HEK293 (cell line): ENCODE results near the gene C1orf167.

Experiments used
- CTCF ChIA-PET: fragments of 350-600 bp; formaldehyde crosslinking; extraction: SDS; loops from one replicate; lab custom pipeline; 2021; ENCODE audit warnings: antibody characterized with exemption; lab: Yijun Ruan, JAX
- POLR2A ChIA-PET: fragments of 300-600 bp; formaldehyde crosslinking; extraction: SDS; loops from one replicate; lab custom pipeline; 2020; ENCODE audit warnings: antibody characterized with exemption, inconsistent platforms; lab: Yijun Ruan, JAX
- H3K27ac ChIP-seq: fragments of 200-500 bp; sonication (Bioruptor generic); 2 replicates; pipeline ENCODE4 v1.5.1; 2014; ENCODE audit warnings: low read depth, low read length, control low read depth, inconsistent platforms; ENCODE audit errors: extremely low read depth
- H3K36me3 ChIP-seq, 2 experiments: fragments of 200-500 bp in 1 of 2; sonication (Bioruptor generic) in 1 of 2; 1 replicate in 1 of 2; 2 replicates in 1 of 2; pipeline ENCODE4 v1.5.1; 2014 to 2017; ENCODE audit warnings: inconsistent platforms in 2 of 2, low read length in 2 of 2; ENCODE audit not compliant: control insufficient read depth in 2 of 2, insufficient read depth in 1 of 2
- H3K4me1 ChIP-seq: fragments of 200-500 bp; sonication (Bioruptor generic); 2 replicates; pipeline ENCODE4 v1.5.1; 2014; ENCODE audit warnings: mild to moderate bottlenecking, low read length, inconsistent platforms; ENCODE audit not compliant: control insufficient read depth, insufficient read depth
- H3K4me3 ChIP-seq: 2 replicates; pipeline ENCODE4 v1.5.1; 2011; ENCODE audit warnings: low read depth, mild to moderate bottlenecking, control low read depth, low read length, moderate library complexity
- H3K9me3 ChIP-seq: fragments of 200-500 bp; sonication (Bioruptor generic); 2 replicates; pipeline ENCODE4 v1.5.1; 2014; ENCODE audit warnings: low read depth, low read length, inconsistent platforms; ENCODE audit not compliant: control insufficient read depth, insufficient read depth
- HIC1 ChIP-seq: fragments of 450-650 bp; formaldehyde crosslinking; IDR thresholded peaks from 2 replicates; pipeline ENCODE4 v1.5.1; 2016; ENCODE audit warnings: missing biosample characterization, missing genetic modification characterization
- RBAK ChIP-seq: fragments of 450-650 bp; formaldehyde crosslinking; IDR thresholded peaks from 2 replicates; pipeline ENCODE4 v1.5.1; 2016; ENCODE audit warnings: missing biosample characterization, missing genetic modification characterization
- REST ChIP-seq: fragments of 450-650 bp; formaldehyde crosslinking; IDR thresholded peaks from 2 replicates; pipeline ENCODE4 v1.5.1; 2016; ENCODE audit warnings: missing biosample characterization, missing genetic modification characterization
- ZFP69B ChIP-seq: fragments of 450-650 bp; formaldehyde crosslinking; IDR thresholded peaks from 2 replicates; pipeline ENCODE4 v1.5.1; 2016; ENCODE audit warnings: missing biosample characterization, missing genetic modification characterization
- ZNF302 ChIP-seq: fragments of 450-650 bp; formaldehyde crosslinking; IDR thresholded peaks from 2 replicates; pipeline ENCODE4 v1.5.1; 2016; ENCODE audit warnings: missing biosample characterization, missing genetic modification characterization, low read depth
- ZNF768 ChIP-seq: fragments of 450-650 bp; formaldehyde crosslinking; IDR thresholded peaks from 2 replicates; pipeline ENCODE4 v1.5.1; 2018; ENCODE audit warnings: missing biosample characterization, mild to moderate bottlenecking, missing genetic modification characterization
- TF ChIP-seq, protein P1 (sequence below): fragments of 450-650 bp; formaldehyde crosslinking; IDR thresholded peaks from 2 replicates; pipeline ENCODE4 v1.5.1; 2017; ENCODE audit warnings: missing biosample characterization, mild to moderate bottlenecking, missing genetic modification characterization, moderate library complexity

C1orf167 gene

DNA sequence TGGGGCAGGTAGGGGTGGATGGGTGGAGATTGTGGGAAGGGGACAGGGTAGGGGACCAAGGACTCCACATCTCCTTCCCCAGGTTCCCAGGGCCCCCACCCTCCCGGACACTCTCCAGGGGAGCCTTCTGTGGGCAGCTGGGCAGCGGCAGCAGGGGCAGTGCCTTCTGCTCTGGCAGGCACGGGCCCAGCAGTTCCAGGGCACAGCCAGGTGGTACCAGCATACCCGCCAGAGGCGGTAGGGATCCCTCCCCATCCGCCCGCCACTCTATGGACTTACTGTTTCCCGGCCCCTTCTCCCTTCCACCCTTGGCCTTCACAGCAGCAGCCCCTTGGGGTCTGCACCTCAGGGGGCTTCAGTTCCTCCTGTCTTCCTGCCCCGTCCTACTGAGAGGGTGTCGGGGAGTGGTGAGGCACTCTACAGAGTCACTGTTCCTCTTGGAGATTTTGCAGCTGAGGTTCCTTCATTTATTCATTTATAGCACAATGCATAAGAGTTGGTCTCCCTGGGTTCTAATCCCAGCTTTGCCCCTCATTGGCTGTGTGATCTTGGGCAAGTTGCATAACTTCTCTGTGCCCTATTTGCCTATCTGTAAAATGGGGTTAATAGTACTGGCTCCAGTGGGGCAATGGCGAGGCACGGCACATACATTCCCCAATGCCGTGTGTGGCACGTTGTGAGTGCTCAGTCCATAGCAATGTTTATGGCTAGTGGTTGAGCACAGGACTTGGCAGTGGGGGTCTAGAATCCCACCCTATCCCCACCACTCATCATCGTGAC is 17.0 kb downstream of the C1orf167 start:
- Histone ChIP-seq H3K27ac (no peak overlapping the region), H3K9me3 (no peaks in the 10 kb centered on the region), H3K4me1 (no peaks in the 10 kb centered on the region), H3K36me3 (no peaks in the 10 kb centered on the region), H3K4me3 (no peak overlapping the region)
- POLR2A ChIA-PET, result no interaction called here
- TF ChIP-seq ZNF768 (peak; percentile 75; the same call in 1 of the 2 replicates), ZFP69B (no peak)
- CTCF ChIA-PET, result no interaction called here

DNA sequence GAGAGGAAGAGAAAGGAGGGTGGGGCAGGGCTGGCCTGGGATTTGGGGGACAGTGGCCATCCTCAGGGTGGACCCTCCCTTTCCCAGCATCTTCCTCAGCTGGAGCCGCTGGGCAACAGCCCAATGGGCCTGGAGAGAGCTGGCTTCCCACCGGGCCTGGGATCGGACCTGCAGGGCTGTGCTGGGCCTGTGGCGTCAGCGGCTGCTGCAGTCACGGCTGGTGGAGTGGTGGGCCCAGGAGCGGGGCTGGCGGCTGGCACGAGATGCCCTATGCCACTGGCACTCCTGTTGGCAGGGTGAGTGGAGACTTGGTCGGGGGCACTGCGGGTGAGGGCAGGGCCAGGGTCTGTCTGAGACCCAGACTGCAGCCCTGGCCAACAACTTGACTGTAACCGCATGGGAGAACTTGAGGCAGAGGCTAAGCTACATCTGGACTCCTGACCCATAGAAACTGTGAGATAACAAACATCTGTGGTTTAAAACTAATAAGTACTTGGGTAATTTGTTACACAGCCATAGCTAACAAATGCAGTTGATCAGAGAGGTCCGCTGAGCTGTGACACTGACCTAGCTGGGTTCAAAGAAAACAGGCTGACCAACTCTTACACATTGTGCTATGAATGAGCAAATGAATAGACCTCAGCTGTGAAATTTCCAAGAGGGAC is 17.9 kb downstream of the C1orf167 start:
- ChIA-PET CTCF (no interaction called here), POLR2A (no interaction called here)
- Histone ChIP-seq H3K9me3 (no peaks in the 10 kb centered on the region), H3K4me1 (no peaks in the 10 kb centered on the region), H3K4me3 (no peak overlapping the region), H3K27ac (no peak overlapping the region), H3K36me3 (no peaks in the 10 kb centered on the region)
- TF ChIP-seq HIC1 (peak; percentile 54; the same call in 1 of the 2 replicates), REST (tag by site-specific recombination) (no peak), RBAK (tag by site-specific recombination) (peak; percentile 45; the same call in 1 of the 2 replicates)

DNA sequence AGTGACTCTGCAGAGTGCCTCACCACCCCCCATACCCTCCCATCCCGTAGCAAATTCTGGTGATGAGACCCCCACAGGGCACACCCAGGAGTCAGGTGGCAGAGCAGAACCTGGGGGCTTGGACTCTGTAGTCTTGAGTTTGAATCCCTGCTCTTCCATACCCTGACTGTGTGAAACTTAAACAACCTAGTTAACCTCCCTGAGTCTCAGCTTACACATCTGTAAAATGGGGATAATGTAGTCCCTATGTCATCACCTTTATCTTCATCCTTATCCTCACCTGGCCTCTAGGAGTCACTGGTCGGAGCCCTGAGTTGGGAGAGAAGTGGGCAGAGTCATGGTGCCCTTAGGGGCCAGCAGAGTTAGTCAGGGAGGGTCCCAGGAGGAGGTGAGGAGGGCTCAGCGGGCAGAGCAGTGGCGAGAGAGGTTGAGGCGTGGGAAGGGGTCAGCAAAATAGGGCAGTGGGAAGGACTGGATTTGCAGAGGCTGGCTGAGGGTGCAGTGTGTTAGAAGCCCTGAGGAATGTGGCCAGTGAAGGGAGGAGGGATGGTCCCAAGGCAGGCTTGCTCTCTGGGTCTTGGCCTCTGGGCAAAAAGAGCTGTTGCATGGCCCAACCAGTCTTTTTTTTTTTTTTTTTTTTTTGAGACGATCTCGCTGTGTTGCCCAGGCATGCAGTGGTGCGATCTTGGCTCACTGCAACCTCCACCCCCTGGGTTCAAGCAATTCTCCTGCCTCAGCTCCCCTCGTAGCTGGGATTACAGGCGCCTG is 18.6 kb downstream of the C1orf167 start:
- no peak overlapping the region for H3K4me3 ChIP-seq
- TF ChIP-seq, protein P1, sequence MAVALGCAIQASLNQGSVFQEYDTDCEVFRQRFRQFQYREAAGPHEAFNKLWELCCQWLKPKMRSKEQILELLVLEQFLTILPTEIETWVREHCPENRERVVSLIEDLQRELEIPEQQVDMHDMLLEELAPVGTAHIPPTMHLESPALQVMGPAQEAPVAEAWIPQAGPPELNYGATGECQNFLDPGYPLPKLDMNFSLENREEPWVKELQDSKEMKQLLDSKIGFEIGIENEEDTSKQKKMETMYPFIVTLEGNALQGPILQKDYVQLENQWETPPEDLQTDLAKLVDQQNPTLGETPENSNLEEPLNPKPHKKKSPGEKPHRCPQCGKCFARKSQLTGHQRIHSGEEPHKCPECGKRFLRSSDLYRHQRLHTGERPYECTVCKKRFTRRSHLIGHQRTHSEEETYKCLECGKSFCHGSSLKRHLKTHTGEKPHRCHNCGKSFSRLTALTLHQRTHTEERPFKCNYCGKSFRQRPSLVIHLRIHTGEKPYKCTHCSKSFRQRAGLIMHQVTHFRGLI, result 0 out of 2 replicates have a peak, but pooled peaks have one; percentile 53
- no peak for TF ChIP-seq ZNF302 (tag by site-specific recombination)
- no peaks in the 10 kb centered on the region for H3K9me3 ChIP-seq
- POLR2A ChIA-PET, result no interaction called here
- H3K36me3 ChIP-seq, result no peaks in the 10 kb centered on the region
- CTCF ChIA-PET, result no interaction called here
- H3K4me1 ChIP-seq, result no peaks in the 10 kb centered on the region
- H3K27ac ChIP-seq, result no peak overlapping the region
